Fibroblast of villous mesenchyme (primary cell): Measurements from ENCODE around the gene ZNF511. TPM values are rescaled to one million over a fixed set of nuclear protein-coding genes. Genes with fewer than 3 reads are reported as not detected.
"Not testable (repeated sequence)": the region's sequence is repeated elsewhere in the genome, so short reads cannot be mapped to it uniquely, and the experiment has no call there.

ENCODE experiments used
- DNase-seq: peaks from one replicate; pipeline ENCODE4 v3.0.0-alpha.2; 2010; ENCODE audit warnings: low read depth
- H3K4me3 ChIP-seq: 2 replicates; pipeline ENCODE4 v1.5.1; 2011; ENCODE audit warnings: low read depth, mild to moderate bottlenecking, low read length
- CTCF ChIP-seq: IDR thresholded peaks from 2 replicates; pipeline ENCODE4 v1.5.1; 2012; ENCODE audit warnings: low read depth, mild to moderate bottlenecking, low read length; ENCODE audit not compliant: insufficient read depth
- total RNA-seq: library from RNA; depleted of rRNA; stranded (reverse); fragments of >200 nt; gene quantifications from 2 replicates; pipeline ENCODE4 v1.2.3, GENCODE V29; 2012

Gene ZNF511
- total RNA-seq, 1 donor = 21.2 TPM

- H3K4me3 ChIP-seq = no peak overlapping the region
- TF ChIP-seq CTCF = no peak
- DNase-seq = no peak
Measured at GRCh38 chr10:133313192-133313591, 4.5 kb downstream of the ZNF511 start.

GRCh38 chr10:133314911-133315310, 6.2 kb downstream of the ZNF511 start:
- peak; percentile 19 for DNase-seq
- TF ChIP-seq CTCF = no peak
- no peak overlapping the region for H3K4me3 ChIP-seq

- no peak for TF ChIP-seq CTCF
- DNase-seq = no peak
- no peak overlapping the region for H3K4me3 ChIP-seq
Measured at GRCh38 chr10:133315847-133316246, 7.1 kb downstream of the ZNF511 start.

- TF ChIP-seq CTCF = no peak
- no peak for DNase-seq
Measured at GRCh38 chr10:133316266-133316665, 7.6 kb downstream of the ZNF511 start.

GRCh38 chr10:133316732-133317131, 8.0 kb downstream of the ZNF511 start:
- no peak for DNase-seq
- TF ChIP-seq CTCF = no peak
- H3K4me3 ChIP-seq = no peak overlapping the region

More at GRCh38 chr10:133316266-133316665, 7.6 kb downstream of the ZNF511 start:
- no peak overlapping the region for H3K4me3 ChIP-seq

- DNase-seq = peak; percentile 58
- peak; percentile 79 for TF ChIP-seq CTCF
- peak overlapping the region; percentile 57 for H3K4me3 ChIP-seq
Measured at GRCh38 chr10:133318494-133319127, 9.9 kb downstream of the ZNF511 start.

- not testable (repeated sequence) for DNase-seq, H3K4me3 ChIP-seq
Measured at GRCh38 chr10:133320852-133321422, 12.2 kb downstream of the ZNF511 start.

- DNase-seq, H3K4me3 ChIP-seq: not testable (repeated sequence)
Measured at GRCh38 chr10:133322064-133322709, 13.5 kb downstream of the ZNF511 start.
